Fibroblast of skin of back (primary cell): ENCODE results near the gene METTL8.
"Not testable (repeated sequence)": the region's sequence is repeated elsewhere in the genome, so short reads cannot be mapped to it uniquely, and the experiment has no call there.

Experiments
- DNase-seq: peaks from one replicate; pipeline ENCODE4 v3.0.0-alpha.2; 2013

Gene METTL8

GRCh38 chr2:171394164-171394740 is 39.5 kb downstream of the METTL8 start:
- no peak for DNase-seq

GRCh38 chr2:171393487-171393886 is 40.3 kb downstream of the METTL8 start:
- no peak for DNase-seq

DNA sequence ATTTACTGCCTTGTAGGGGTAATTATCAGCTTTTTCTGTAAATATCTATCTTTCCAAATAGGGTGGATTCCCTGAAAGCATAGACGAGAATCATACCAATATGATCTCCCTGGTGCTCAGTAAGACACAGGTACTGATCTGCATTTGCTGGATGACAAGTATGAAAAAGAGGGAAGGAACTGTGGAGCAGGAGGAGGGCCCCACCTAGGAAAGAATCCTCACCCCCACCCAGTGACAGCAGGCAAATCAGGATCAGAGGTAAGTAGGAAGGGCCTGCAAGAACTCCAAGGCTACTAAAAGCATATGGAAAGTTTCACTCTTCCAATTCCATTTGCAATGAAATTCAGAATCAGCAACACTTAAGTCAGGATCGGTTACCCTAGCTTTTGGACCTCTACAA is 42.3 kb downstream of the METTL8 start:
- DNase-seq: no peak

GRCh38 chr2:171390941-171391516 is 42.8 kb downstream of the METTL8 start:
- peak; percentile 87 for DNase-seq

- no peak for DNase-seq
Observed at GRCh38 chr2:171389780-171390179, 44.0 kb downstream of the METTL8 start.

DNA sequence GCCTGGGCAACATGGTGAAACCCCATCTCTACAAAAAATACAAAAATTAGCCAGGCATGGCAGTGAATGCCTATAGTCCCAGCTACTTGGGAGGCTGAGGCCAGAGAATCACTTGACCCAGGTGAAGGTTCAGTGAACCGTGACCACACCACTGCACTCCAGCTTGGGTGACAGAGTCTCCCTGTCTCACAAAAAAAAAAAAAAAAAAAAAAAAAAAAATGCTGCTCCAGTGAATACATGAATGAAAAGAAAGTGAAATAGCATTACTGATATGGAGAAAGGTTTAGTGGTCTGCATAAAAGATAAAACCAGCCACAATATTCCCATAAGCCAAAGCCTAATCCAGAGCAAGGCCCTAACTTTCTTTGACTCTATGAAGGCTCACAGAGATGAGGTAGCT is 44.5 kb downstream of the METTL8 start:
- no peak for DNase-seq

DNA sequence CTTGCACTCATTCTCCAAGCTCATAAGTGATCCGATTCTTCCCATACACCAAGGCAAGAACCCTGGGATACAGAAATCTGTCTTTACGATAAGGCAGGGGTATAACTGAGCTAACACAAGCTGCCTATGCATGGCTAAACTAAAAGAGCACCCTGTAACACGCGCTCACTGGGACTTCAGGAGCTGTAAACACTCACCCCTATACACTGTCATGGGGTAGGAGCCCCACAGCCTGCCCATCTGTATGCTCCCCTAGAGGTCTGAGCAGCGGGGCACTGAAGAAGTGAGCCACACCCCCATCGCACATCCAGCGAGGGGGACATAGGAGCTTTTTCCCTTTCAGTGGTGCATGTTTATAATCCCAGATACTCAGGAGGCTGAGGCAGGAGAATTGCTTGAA is 46.7 kb downstream of the METTL8 start:
- no peak for DNase-seq

DNA sequence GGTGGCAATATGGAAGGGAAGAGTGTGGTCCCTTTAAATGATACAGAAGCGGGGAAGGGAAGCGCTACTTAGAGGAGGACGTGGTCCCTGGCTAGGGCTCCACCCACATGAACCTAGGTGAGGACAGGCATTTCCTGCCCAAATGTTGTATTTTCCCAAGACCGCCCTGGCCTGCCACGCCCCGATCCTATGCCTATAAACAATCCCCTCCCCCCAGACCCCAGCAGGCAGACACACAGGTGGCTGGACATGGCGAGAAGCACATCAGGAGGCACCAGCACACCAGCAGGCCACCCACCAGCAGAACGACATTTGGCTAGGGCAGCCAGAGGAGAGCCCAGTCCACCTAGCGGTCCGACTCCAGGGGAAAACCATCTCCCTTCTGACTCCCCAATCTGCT is 47.2 kb downstream of the METTL8 start:
- no peak for DNase-seq

- no peak for DNase-seq
Observed at GRCh38 chr2:171383134-171383533, 50.7 kb downstream of the METTL8 start.

- DNase-seq: not testable (repeated sequence)
Observed at GRCh38 chr2:171382175-171382574, 51.6 kb downstream of the METTL8 start.

GRCh38 chr2:171377852-171378251 is 55.9 kb downstream of the METTL8 start:
- DNase-seq: not testable (repeated sequence)

GRCh38 chr2:171367692-171368091 is 66.1 kb downstream of the METTL8 start:
- DNase-seq: no peak

DNA sequence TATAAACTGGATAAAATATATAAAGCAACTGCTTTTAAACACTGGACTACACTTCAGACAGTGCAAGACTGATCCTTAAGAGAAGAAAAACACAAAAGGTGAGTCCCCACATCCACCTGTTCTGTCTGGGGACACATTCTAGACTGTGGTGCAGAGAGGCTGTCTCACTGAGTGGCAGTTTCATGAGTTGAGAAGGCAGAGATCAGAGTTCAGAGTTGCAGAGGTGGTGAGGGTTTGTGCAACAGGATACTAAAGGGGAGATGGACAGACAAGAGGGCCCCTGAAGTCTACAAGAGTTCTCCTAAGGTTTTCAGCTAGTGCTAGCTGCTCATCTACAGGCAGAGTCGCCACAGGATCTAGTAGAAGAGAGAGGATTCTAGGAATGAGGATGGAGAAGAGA is 68.0 kb downstream of the METTL8 start:
- no peak for DNase-seq

DNA sequence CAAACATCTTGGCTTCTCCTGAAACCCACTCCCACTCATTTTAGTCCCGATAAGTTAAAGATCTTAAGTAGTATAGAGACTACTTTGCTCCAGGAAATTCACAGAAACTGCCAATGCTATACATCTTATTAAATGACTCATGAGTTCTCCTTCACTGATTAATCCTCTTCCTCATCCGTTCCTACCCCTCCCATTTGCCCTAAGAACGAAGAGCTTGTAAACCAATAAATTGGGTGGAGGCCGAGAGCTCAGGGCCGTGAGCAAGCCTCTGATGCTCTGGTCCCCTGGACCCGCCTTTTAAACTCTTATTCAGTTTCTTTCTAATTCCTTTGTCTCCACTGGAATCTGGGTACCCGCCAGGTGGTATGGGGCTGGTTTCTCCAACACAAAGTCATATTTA is 68.6 kb downstream of the METTL8 start:
- no peak for DNase-seq

DNA sequence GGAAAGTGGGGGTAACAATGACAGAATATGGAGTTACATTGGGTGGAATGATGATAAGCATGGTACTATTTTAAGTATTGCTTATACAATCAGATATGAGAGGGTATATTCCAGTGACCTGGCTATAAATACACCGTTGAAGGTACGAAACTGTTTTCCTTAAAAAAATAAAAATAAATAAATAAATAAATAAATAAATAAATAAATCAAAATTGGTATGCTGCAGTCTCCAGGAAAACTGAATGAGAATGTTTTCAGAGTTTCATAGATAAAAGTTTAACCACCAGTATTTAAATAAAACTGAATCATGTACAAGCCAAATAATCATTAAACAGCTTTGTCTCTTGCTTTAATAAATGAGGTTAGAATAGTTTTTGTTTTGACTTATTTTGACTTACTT is 71.4 kb downstream of the METTL8 start:
- no peak for DNase-seq

GRCh38 chr2:171360905-171361304 is 72.9 kb downstream of the METTL8 start:
- no peak for DNase-seq

GRCh38 chr2:171353746-171354145 is 80.0 kb downstream of the METTL8 start:
- DNase-seq: not testable (repeated sequence)

GRCh38 chr2:171348056-171348455 is 85.7 kb downstream of the METTL8 start:
- DNase-seq: no peak

GRCh38 chr2:171347591-171348032 is 86.2 kb downstream of the METTL8 start:
- DNase-seq: peak; percentile 86

- DNase-seq: no peak
Observed at GRCh38 chr2:171346723-171347557, 86.8 kb downstream of the METTL8 start.

GRCh38 chr2:171345971-171346722 is 87.6 kb downstream of the METTL8 start:
- no peak for DNase-seq

DNA sequence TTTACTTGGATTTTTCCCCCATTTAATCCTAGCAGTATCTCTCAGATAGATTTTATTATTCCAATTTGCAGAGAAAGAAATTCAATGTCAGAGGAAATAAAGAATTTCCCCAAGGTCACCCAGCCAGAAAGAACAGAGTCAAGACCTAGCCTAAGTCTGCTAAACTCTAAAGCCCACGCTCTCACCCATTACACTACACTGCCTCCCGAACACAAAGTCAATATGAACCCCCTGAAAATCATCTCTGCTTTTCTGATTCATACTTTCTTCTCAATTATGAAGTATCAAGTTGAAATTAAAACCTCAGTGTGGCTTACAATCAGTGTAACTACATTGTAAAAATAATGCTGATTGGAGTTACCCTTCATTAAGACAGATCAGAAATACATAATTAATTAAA is 89.6 kb downstream of the METTL8 start:
- DNase-seq: no peak

DNA sequence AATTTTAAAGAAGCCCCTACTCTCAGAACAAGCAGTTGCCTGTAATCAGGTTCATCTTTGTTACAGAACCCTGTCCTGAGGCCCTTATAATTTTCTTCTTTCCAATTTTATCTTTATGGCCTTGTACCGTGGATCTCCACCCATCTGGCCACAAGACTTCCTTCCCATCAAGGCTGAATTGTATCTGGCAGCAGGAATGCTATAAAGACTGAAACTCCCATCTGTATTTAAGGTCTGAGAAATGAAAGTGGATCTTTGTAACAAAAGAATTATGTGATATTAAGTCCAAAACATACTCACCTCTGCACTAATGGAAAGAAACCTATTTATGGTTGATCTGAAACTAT is 91.8 kb downstream of the METTL8 start:
- no peak for DNase-seq
